H9 (cell line): ENCODE results near the gene PIPOX. TPM values are rescaled to one million over a fixed set of nuclear protein-coding genes. Genes with fewer than 3 reads are reported as not detected.

ENCODE experiments used
- DNase-seq: peaks from one replicate; pipeline ENCODE4 v3.0.0-alpha.2; 2017
- H2AFZ ChIP-seq: one replicate; pipeline ENCODE4 v1.6.1; 2013; ENCODE audit warnings: mild to moderate bottlenecking, low read length, control low read depth, moderate library complexity
- H2AK5ac ChIP-seq: 2 replicates; pipeline ENCODE4 v1.6.1; 2013; ENCODE audit warnings: low read length, control low read depth, mixed read lengths; ENCODE audit not compliant: insufficient read length
- H2BK120ac ChIP-seq: one replicate; pipeline ENCODE4 v1.6.1; 2013; ENCODE audit warnings: low read depth, mild to moderate bottlenecking, low read length, control low read depth, inconsistent platforms; ENCODE audit not compliant: poor library complexity, severe bottlenecking
- H2BK12ac ChIP-seq: 2 replicates; pipeline ENCODE4 v1.6.1; 2013; ENCODE audit warnings: low read length, control low read depth, mixed read lengths, low read depth; ENCODE audit not compliant: insufficient read length
- H2BK15ac ChIP-seq: 2 replicates; pipeline ENCODE4 v1.6.1; 2013; ENCODE audit warnings: low read depth, low read length, control low read depth
- H2BK20ac ChIP-seq: one replicate; pipeline ENCODE4 v1.6.1; 2013; ENCODE audit warnings: low read depth, mild to moderate bottlenecking, low read length, control low read depth, inconsistent platforms; ENCODE audit not compliant: poor library complexity, severe bottlenecking
- H2BK5ac ChIP-seq: 2 replicates; pipeline ENCODE4 v1.6.1; 2013; ENCODE audit warnings: low read length, control low read depth, mixed read lengths; ENCODE audit not compliant: insufficient read length
- H3K14ac ChIP-seq: 2 replicates; pipeline ENCODE4 v1.6.1; 2013; ENCODE audit warnings: low read length, control low read depth; ENCODE audit not compliant: insufficient read depth
- H3K18ac ChIP-seq: 2 replicates; pipeline ENCODE4 v1.6.1; 2013; ENCODE audit warnings: low read depth, mild to moderate bottlenecking, mixed read lengths, low read length, control low read depth; ENCODE audit not compliant: insufficient read length
- H3K23ac ChIP-seq: 2 replicates; pipeline ENCODE4 v1.6.1; 2013; ENCODE audit warnings: low read length, control low read depth, mixed read lengths, low read depth; ENCODE audit not compliant: insufficient read length
- H3K23me2 ChIP-seq: 2 replicates; pipeline ENCODE4 v1.6.1; 2013; ENCODE audit warnings: low read depth, mild to moderate bottlenecking, mixed read lengths, low read length, control low read depth; ENCODE audit not compliant: insufficient read length, poor library complexity, severe bottlenecking
- H3K27ac ChIP-seq: 2 replicates; pipeline ENCODE4 v1.5.1; 2013; ENCODE audit warnings: low read length, control low read depth, mixed read lengths, low read depth; ENCODE audit not compliant: insufficient read length
- H3K27me3 ChIP-seq: 2 replicates; pipeline ENCODE4 v1.6.1; 2013; ENCODE audit warnings: low read length, control low read depth, inconsistent platforms; ENCODE audit not compliant: insufficient read depth
- H3K4ac ChIP-seq: 2 replicates; pipeline ENCODE4 v1.6.1; 2013; ENCODE audit warnings: low read depth, mild to moderate bottlenecking, control low read depth, inconsistent platforms, low read length, moderate library complexity
- H3K4me1 ChIP-seq: 2 replicates; pipeline ENCODE4 v1.6.1; 2013; ENCODE audit warnings: low read length, control low read depth, inconsistent platforms; ENCODE audit not compliant: insufficient read depth
- H3K4me2 ChIP-seq: 2 replicates; pipeline ENCODE4 v1.6.1; 2013; ENCODE audit warnings: low read length, control low read depth, mixed read lengths; ENCODE audit not compliant: insufficient read length, insufficient read depth
- H3K56ac ChIP-seq: 2 replicates; pipeline ENCODE4 v1.6.1; 2013; ENCODE audit warnings: low read depth, mild to moderate bottlenecking, mixed read lengths, low read length, control low read depth; ENCODE audit not compliant: insufficient read length
- H3K79me1 ChIP-seq: 2 replicates; pipeline ENCODE4 v1.6.1; 2013; ENCODE audit warnings: low read depth, mild to moderate bottlenecking, moderate library complexity, low read length, control low read depth, inconsistent platforms; ENCODE audit not compliant: insufficient read depth, poor library complexity, severe bottlenecking
- H3K79me2 ChIP-seq: 2 replicates; pipeline ENCODE4 v1.6.1; 2013; ENCODE audit warnings: low read length, control low read depth, inconsistent platforms; ENCODE audit not compliant: insufficient read depth
- H3K9ac ChIP-seq: 2 replicates; pipeline ENCODE4 v1.6.1; 2013; ENCODE audit warnings: low read length, control low read depth, mixed read lengths; ENCODE audit not compliant: insufficient read length; ENCODE audit errors: extremely low read depth
- H3K9me3 ChIP-seq: one replicate; pipeline ENCODE4 v1.6.1; 2013; ENCODE audit warnings: low read depth, low read length, inconsistent platforms; ENCODE audit not compliant: control insufficient read depth
- H3T11ph ChIP-seq: one replicate; pipeline ENCODE4 v1.6.1; 2013; ENCODE audit warnings: mild to moderate bottlenecking, low read length, control low read depth, inconsistent platforms
- H4K20me1 ChIP-seq: one replicate; pipeline ENCODE4 v1.6.1; 2013; ENCODE audit not compliant: control insufficient read depth, insufficient read length, insufficient read depth
- H4K5ac ChIP-seq: 2 replicates; pipeline ENCODE4 v1.6.1; 2013; ENCODE audit warnings: low read depth, mild to moderate bottlenecking, mixed read lengths, low read length, control low read depth; ENCODE audit not compliant: insufficient read length
- H4K8ac ChIP-seq: replicated peaks from 2 replicates; pipeline ENCODE4 v1.6.1; 2013; ENCODE audit warnings: low read length, control low read depth, mixed read lengths, low read depth; ENCODE audit not compliant: insufficient read length
- H4K91ac ChIP-seq: 2 replicates; pipeline ENCODE4 v1.6.1; 2013; ENCODE audit warnings: low read depth, mild to moderate bottlenecking, moderate library complexity, mixed read lengths, low read length, control low read depth; ENCODE audit not compliant: insufficient read length
- H3K27ac Mint-ChIP-seq, 3 experiments: 2 replicates in 2 of 3; 3 replicates in 1 of 3; pipeline ENCODE4 v1.8.0; 2020 to 2021; ENCODE audit warnings: mixed read lengths in 3 of 3, mild to moderate bottlenecking in 1 of 3, moderate library complexity in 1 of 3
- H3K27me3 Mint-ChIP-seq: 2 replicates; pipeline ENCODE4 v1.8.0; 2021; ENCODE audit warnings: low read depth, mild to moderate bottlenecking, moderate library complexity, mixed read lengths
- H3K36me3 Mint-ChIP-seq, 3 experiments: 2 replicates in 2 of 3; 3 replicates in 1 of 3; pipeline ENCODE4 v1.8.0; 2020 to 2021; ENCODE audit warnings: low read depth in 3 of 3, mixed read lengths in 3 of 3; ENCODE audit not compliant: insufficient read depth in 1 of 3
- H3K4me1 Mint-ChIP-seq, 2 experiments: 2 replicates each; pipeline ENCODE4 v1.8.0; 2020; ENCODE audit warnings: mixed read lengths in 2 of 2
- H3K4me3 Mint-ChIP-seq, 2 experiments: 2 replicates in 1 of 2; 3 replicates in 1 of 2; pipeline ENCODE4 v1.8.0; 2020 to 2021; ENCODE audit warnings: mild to moderate bottlenecking in 2 of 2, mixed read lengths in 2 of 2, moderate library complexity in 1 of 2
- H3K9me3 Mint-ChIP-seq, 2 experiments: 2 replicates in 1 of 2; 3 replicates in 1 of 2; pipeline ENCODE4 v1.8.0; 2020; ENCODE audit warnings: mild to moderate bottlenecking in 2 of 2, mixed read lengths in 2 of 2, moderate library complexity in 1 of 2
- WGBS: extraction: QIAGEN DNeasy Blood & Tissue Kit; methylation state at CpG from one replicate; pipeline ENCODE4 v1.1.7; 2013; ENCODE audit warnings: missing lambda C conversion rate, low lambda C conversion rate, mixed read lengths; ENCODE audit not compliant: insufficient read length; ENCODE audit errors: extremely low coverage; 5-methylcytosine and 5-hydroxymethylcytosine counted together
- total RNA-seq: library from RNA; stranded (reverse); gene quantifications from 2 replicates; pipeline ENCODE4 v1.2.1, GENCODE V29; 2021
- TF ChIP-seq, protein P1 (sequence below): fragments of 200-600 bp; sonication (generic); conservative IDR thresholded peaks from 3 replicates; pipeline ENCODE4 v1.8.0; 2021; ENCODE audit warnings: antibody characterized with exemption, mild to moderate bottlenecking

The PIPOX gene
- total RNA-seq, 1 experiment from 2014 or later, result 30.1 TPM

DNA sequence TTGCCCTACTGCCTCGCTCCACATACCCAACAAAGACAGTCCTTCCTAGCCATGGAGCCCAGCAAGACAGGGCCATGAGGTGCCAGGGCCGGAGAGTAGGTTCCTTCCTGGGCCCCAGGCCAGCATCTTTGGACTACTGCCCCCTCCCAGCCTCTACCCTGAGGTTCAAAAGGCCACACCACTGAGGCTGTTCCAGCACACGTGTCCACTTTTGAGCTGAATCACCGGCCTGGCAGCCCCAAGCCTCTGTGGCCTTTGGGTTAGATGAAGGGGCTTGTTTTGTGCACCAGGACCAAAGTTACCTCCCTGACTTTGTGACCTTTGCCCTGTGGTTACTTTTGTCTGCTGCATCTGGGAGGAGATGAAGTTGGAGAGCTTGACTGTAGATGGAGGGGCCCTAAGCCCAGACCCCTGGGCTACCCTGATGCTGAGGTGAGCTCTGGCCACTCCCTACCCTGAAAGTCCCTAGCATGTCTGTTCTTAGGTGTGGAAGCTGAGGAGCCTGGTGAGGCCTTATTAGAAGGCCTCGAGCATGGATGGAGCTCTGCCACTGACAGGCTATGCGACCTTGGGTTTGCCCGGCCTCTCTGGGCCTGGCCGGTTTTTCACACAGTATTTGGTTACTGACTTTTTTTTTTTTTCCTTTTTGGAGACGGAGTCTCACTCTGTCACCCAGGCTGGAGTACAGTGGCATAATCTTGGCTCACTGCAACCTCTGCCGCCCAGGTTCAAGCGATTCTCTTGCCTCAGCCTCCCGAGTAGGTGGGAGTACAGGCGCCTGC is 49.1 kb upstream of the PIPOX start:
- H4K5ac ChIP-seq, result no peak overlapping the region
- H3T11ph ChIP-seq, result no peak overlapping the region
- H4K91ac ChIP-seq, result no peak overlapping the region
- H2BK12ac ChIP-seq, result no peak overlapping the region
- Mint-ChIP-seq H3K27me3 (peaks cover 30% of the 10 kb centered on the region), H3K4me3 (no peak overlapping the region), H3K36me3 (no peaks in the 10 kb centered on the region; a peak in 1 of 7 replicates), H3K27ac (peak overlapping the region in 1 of 3 experiments; percentile 47; a peak in 1 of 7 replicates), H3K9me3 (peaks cover 0 to 2% of the 10 kb centered on the region in 2 experiments; a peak in 1 of 5 replicates), H3K4me1 (peaks cover 30 to 36% of the 10 kb centered on the region in 2 experiments)
- TF ChIP-seq, protein P1, sequence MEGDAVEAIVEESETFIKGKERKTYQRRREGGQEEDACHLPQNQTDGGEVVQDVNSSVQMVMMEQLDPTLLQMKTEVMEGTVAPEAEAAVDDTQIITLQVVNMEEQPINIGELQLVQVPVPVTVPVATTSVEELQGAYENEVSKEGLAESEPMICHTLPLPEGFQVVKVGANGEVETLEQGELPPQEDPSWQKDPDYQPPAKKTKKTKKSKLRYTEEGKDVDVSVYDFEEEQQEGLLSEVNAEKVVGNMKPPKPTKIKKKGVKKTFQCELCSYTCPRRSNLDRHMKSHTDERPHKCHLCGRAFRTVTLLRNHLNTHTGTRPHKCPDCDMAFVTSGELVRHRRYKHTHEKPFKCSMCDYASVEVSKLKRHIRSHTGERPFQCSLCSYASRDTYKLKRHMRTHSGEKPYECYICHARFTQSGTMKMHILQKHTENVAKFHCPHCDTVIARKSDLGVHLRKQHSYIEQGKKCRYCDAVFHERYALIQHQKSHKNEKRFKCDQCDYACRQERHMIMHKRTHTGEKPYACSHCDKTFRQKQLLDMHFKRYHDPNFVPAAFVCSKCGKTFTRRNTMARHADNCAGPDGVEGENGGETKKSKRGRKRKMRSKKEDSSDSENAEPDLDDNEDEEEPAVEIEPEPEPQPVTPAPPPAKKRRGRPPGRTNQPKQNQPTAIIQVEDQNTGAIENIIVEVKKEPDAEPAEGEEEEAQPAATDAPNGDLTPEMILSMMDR, result no peak
- no peaks in the 10 kb centered on the region; the same call in 1 of the 2 replicates for H3K4me1 ChIP-seq
- no peak overlapping the region for H2BK15ac ChIP-seq
- H3K27me3 ChIP-seq, result no peaks in the 10 kb centered on the region
- no peaks in the 10 kb centered on the region for H3K9me3 ChIP-seq
- no peak overlapping the region for H4K8ac ChIP-seq
- no peak overlapping the region for H3K4ac ChIP-seq
- no peak overlapping the region for H2BK5ac ChIP-seq
- no peaks in the 10 kb centered on the region for H4K20me1 ChIP-seq
- no peaks in the 10 kb centered on the region for H3K23me2 ChIP-seq
- no peak overlapping the region for H2BK120ac ChIP-seq
- no peaks in the 10 kb centered on the region for H3K79me1 ChIP-seq
- H3K4me2 ChIP-seq, result no peak overlapping the region
- WGBS, result no CpG with 5 or more reads among the region's 13 CpGs
- H2AFZ ChIP-seq, result no peak overlapping the region
- no peak overlapping the region for H2BK20ac ChIP-seq
- no peaks in the 10 kb centered on the region for H3K79me2 ChIP-seq
- no peak overlapping the region for H3K18ac ChIP-seq
- no peak overlapping the region for H3K23ac ChIP-seq
- no peak overlapping the region; the same call in 1 of the 2 replicates for H3K14ac ChIP-seq
- H2AK5ac ChIP-seq, result no peak overlapping the region
- DNase-seq, result no peak
- no peak overlapping the region for H3K9ac ChIP-seq
- no peak overlapping the region for H3K56ac ChIP-seq
- no peak overlapping the region for H3K27ac ChIP-seq
